AG09319 (cell line): ENCODE measurements around the gene NOD2.
A peak's percentile ranks its signal among the peaks of the same experiment; 100 is the strongest.

Experiments
- DNase-seq: peaks from one replicate; pipeline ENCODE4 v3.0.0-alpha.2; 2010; ENCODE audit warnings: low read depth; ENCODE audit errors: extremely low read depth
- CTCF ChIP-seq: IDR thresholded peaks from 2 replicates; pipeline ENCODE4 v1.5.1; 2011; ENCODE audit warnings: low read depth, mild to moderate bottlenecking, inconsistent platforms, low read length, moderate library complexity

Gene NOD2

GRCh38 chr16:50671644-50672260 lies 21.7 kb upstream of the NOD2 start:
- peak; percentile 29 for TF ChIP-seq CTCF
- no peak for DNase-seq

GRCh38 chr16:50673496-50674275 lies 19.7 kb upstream of the NOD2 start:
- no peak for TF ChIP-seq CTCF
- no peak for DNase-seq

- TF ChIP-seq CTCF = no peak
These were observed 18.6 kb upstream of the NOD2 start for GRCh38 chr16:50674831-50675230.

GRCh38 chr16:50675686-50676610 lies 17.5 kb upstream of the NOD2 start:
- no peak for TF ChIP-seq CTCF
- no peak for DNase-seq

More at GRCh38 chr16:50674831-50675230, 18.6 kb upstream of the NOD2 start:
- no peak for DNase-seq

GRCh38 chr16:50676684-50677225 lies 16.7 kb upstream of the NOD2 start:
- DNase-seq = no peak
- no peak for TF ChIP-seq CTCF

GRCh38 chr16:50677351-50677750 lies 16.1 kb upstream of the NOD2 start:
- peak; percentile 21 for TF ChIP-seq CTCF
- DNase-seq = no peak
